ENCODE results near the gene PLA2G6. TPM values are rescaled to one million over a fixed set of nuclear protein-coding genes. Genes with fewer than 3 reads are reported as not detected.
"Not testable (repeated sequence)": the region's sequence is repeated elsewhere in the genome, so short reads cannot be mapped to it uniquely, and the experiment has no call there.

The PLA2G6 gene
- total RNA-seq, 2 experiments from 2014 or later = 41.1 to 71.4 TPM

- H3K36me3 Mint-ChIP-seq = peaks cover 9% of the 10 kb centered on the region
- ATAC-seq = no peak
- H3K4me1 Mint-ChIP-seq = peaks cover 12% of the 10 kb centered on the region
- no peak overlapping the region for H3K4me3 Mint-ChIP-seq
- CTCF ChIA-PET = no interaction called here
- no peak overlapping the region for H3K27ac Mint-ChIP-seq
- no peaks in the 10 kb centered on the region for H3K27me3 Mint-ChIP-seq
- DNase-seq = no peak
- no peaks in the 10 kb centered on the region for H3K9me3 Mint-ChIP-seq (ENCODE audit: low read depth)
Measured at GRCh38 chr22:38162881-38163843, 18.5 kb downstream of the PLA2G6 start.

- peaks cover 4% of the 10 kb centered on the region for H3K36me3 Mint-ChIP-seq
- H3K27ac Mint-ChIP-seq = no peak overlapping the region
- H3K27me3 Mint-ChIP-seq = no peaks in the 10 kb centered on the region
- CTCF ChIA-PET = no interaction called here
- H3K4me3 Mint-ChIP-seq = no peak overlapping the region
- no peak for DNase-seq
- H3K9me3 Mint-ChIP-seq (ENCODE audit: low read depth) = no peaks in the 10 kb centered on the region
- ATAC-seq = no peak
- H3K4me1 Mint-ChIP-seq = no peaks in the 10 kb centered on the region
Measured at GRCh38 chr22:38155703-38156102, 25.9 kb downstream of the PLA2G6 start.

DNA sequence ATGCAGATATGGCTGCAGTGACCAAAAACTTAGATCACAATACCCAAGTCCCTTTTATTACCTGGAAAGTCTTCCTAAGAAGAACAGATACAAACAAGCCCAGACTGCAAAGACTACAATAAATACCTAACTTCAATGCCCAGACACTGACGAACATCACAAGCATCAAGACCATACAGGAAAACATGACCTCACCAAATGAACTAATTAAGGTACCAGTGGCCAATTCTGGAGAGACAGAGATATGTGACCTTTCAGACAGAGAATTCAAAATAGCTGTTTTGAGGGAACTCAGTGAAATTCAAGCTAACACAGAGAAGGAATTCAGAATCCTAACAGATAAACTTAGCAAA lies 27.1 kb downstream of the PLA2G6 start:
- H3K36me3 Mint-ChIP-seq; ATAC-seq; H3K4me3 Mint-ChIP-seq; CTCF ChIA-PET; H3K4me1 Mint-ChIP-seq; H3K27ac Mint-ChIP-seq; DNase-seq; H3K27me3 Mint-ChIP-seq; H3K9me3 Mint-ChIP-seq (ENCODE audit: low read depth): not testable (repeated sequence)

- CTCF ChIA-PET = interaction anchor here (1.2 kb wide), 1 partner anchor 102 kb away, joined by 3 read pairs; no protein-coding TSS in a partner anchor
Measured at GRCh38 chr22:38153821-38154562, 27.6 kb downstream of the PLA2G6 start.

GRCh38 chr22:38151126-38151500 lies 30.5 kb downstream of the PLA2G6 start:
- DNase-seq (no peak), ATAC-seq (no peak)
- Mint-ChIP-seq H3K27ac (no peak overlapping the region), H3K4me3 (no peak overlapping the region), H3K9me3 (ENCODE audit: low read depth) (no peaks in the 10 kb centered on the region), H3K27me3 (no peaks in the 10 kb centered on the region), H3K36me3 (peaks cover 1% of the 10 kb centered on the region), H3K4me1 (peaks cover 2% of the 10 kb centered on the region)
- CTCF ChIA-PET = interaction anchor here (1.5 kb wide), 1 partner anchor 37 kb away, joined by 3 read pairs; no protein-coding TSS in a partner anchor

More at GRCh38 chr22:38153821-38154562, 27.6 kb downstream of the PLA2G6 start:
- no peak overlapping the region for H3K4me3 Mint-ChIP-seq
- no peak for ATAC-seq
- no peaks in the 10 kb centered on the region for H3K27me3 Mint-ChIP-seq
- no peak overlapping the region for H3K27ac Mint-ChIP-seq
- H3K36me3 Mint-ChIP-seq = peaks cover 1% of the 10 kb centered on the region
- no peak for DNase-seq
- no peaks in the 10 kb centered on the region for H3K4me1 Mint-ChIP-seq
- H3K9me3 Mint-ChIP-seq (ENCODE audit: low read depth) = no peaks in the 10 kb centered on the region

GRCh38 chr22:38148245-38148644 lies 33.4 kb downstream of the PLA2G6 start:
- CTCF ChIA-PET = no interaction called here

GRCh38 chr22:38146166-38146565 lies 35.5 kb downstream of the PLA2G6 start:
- not testable (repeated sequence) for H3K9me3 Mint-ChIP-seq (ENCODE audit: low read depth); H3K27ac Mint-ChIP-seq; H3K4me3 Mint-ChIP-seq; H3K27me3 Mint-ChIP-seq; H3K36me3 Mint-ChIP-seq; DNase-seq; ATAC-seq
- CTCF ChIA-PET = interaction anchor here (1.1 kb wide), 1 partner anchor 32 kb away, joined by 4 read pairs; no protein-coding TSS in a partner anchor
- H3K4me1 Mint-ChIP-seq = peaks cover 17% of the 10 kb centered on the region

More at GRCh38 chr22:38148245-38148644, 33.4 kb downstream of the PLA2G6 start:
- DNase-seq = no peak
- Mint-ChIP-seq H3K9me3 (ENCODE audit: low read depth) (peaks cover 3% of the 10 kb centered on the region), H3K27ac (no peak overlapping the region), H3K4me3 (no peak overlapping the region), H3K4me1 (peaks cover 12% of the 10 kb centered on the region), H3K36me3 (peaks cover 5% of the 10 kb centered on the region), H3K27me3 (no peaks in the 10 kb centered on the region)
- ATAC-seq = no peak

GRCh38 chr22:38144025-38144405 lies 37.6 kb downstream of the PLA2G6 start:
- H3K27ac Mint-ChIP-seq = peak overlapping the region; percentile 88
- H3K4me1 Mint-ChIP-seq = peaks cover 17% of the 10 kb centered on the region
- no peaks in the 10 kb centered on the region for H3K27me3 Mint-ChIP-seq
- peaks cover 3% of the 10 kb centered on the region for H3K9me3 Mint-ChIP-seq (ENCODE audit: low read depth)
- no peak for ATAC-seq
- peaks cover 8% of the 10 kb centered on the region for H3K36me3 Mint-ChIP-seq
- no peak overlapping the region for H3K4me3 Mint-ChIP-seq
- DNase-seq = no peak
- CTCF ChIA-PET = interaction anchor here (0.8 to 4.0 kb wide), 4 partner anchors 30 to 118 kb away, joined by 3 to 17 read pairs (median 3); no protein-coding TSS in a partner anchor

DNA sequence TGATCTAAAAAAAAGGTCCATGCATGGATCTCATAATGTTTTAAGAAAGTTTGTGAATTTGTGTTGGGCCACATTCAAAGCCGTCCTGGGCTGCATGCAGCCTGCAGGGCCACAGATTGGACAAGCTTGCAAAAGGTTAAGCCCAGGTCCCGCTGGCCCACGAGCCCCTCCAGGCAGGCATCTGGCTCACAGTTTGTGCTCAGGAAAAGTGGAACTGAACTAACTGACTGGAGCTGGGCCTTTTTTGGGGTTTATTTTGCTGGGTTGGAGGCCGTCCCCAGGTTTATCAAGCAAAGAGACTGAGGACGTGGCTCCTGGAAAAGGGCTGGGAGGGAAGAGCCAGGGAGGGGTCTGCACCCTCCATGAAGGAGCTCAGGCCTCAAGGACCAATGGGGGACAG lies 39.0 kb downstream of the PLA2G6 start:
- DNase-seq (no peak), ATAC-seq (no peak)
- Mint-ChIP-seq H3K9me3 (ENCODE audit: low read depth) (peaks cover 3% of the 10 kb centered on the region), H3K27me3 (no peaks in the 10 kb centered on the region), H3K27ac (peak overlapping the region; percentile 88), H3K4me1 (peaks cover 16% of the 10 kb centered on the region), H3K4me3 (no peak overlapping the region), H3K36me3 (peaks cover 9% of the 10 kb centered on the region)
- CTCF ChIA-PET = interaction anchor here (1.2 to 4.0 kb wide), 4 partner anchors 28 to 120 kb away, joined by 3 to 17 read pairs (median 4); no protein-coding TSS in a partner anchor

- peaks cover 9% of the 10 kb centered on the region for H3K36me3 Mint-ChIP-seq
- DNase-seq = no peak
- ATAC-seq = no peak
- H3K27me3 Mint-ChIP-seq = no peaks in the 10 kb centered on the region
- CTCF ChIA-PET = interaction anchor here (1.2 to 4.0 kb wide), 3 partner anchors 27 to 89 kb away, joined by 3 to 17 read pairs (median 4); no protein-coding TSS in a partner anchor
- peaks cover 16% of the 10 kb centered on the region for H3K4me1 Mint-ChIP-seq
- no peak overlapping the region for H3K27ac Mint-ChIP-seq
- no peak overlapping the region for H3K4me3 Mint-ChIP-seq
- H3K9me3 Mint-ChIP-seq (ENCODE audit: low read depth) = peaks cover 3% of the 10 kb centered on the region
Measured at GRCh38 chr22:38141217-38141973, 40.2 kb downstream of the PLA2G6 start.

DNA sequence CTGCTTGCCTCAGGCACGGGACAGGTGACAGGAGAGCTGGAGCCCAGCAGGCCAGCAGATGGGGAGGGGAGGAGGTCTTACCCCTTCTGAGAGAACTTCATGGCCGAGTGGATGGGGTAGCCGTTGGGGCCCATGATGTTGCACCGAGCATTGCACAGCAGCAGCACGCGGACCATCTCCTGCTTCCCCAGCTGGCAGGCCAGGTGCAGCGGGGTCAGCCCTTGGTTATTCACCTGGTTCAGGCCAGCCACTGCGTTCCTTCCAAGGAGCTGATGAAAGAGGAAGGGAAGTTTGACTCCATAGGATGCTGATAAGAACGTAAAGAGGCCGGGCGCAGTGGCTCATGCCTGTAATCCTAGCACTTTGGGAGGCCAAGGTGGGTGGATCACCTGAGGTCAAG lies 41.7 kb downstream of the PLA2G6 start:
- no peak for DNase-seq
- CTCF ChIA-PET = interaction anchor here (0.5 kb wide), 1 partner anchor 42 kb away, joined by 4 read pairs; no protein-coding TSS in a partner anchor
- H3K27me3 Mint-ChIP-seq = no peaks in the 10 kb centered on the region

DNA sequence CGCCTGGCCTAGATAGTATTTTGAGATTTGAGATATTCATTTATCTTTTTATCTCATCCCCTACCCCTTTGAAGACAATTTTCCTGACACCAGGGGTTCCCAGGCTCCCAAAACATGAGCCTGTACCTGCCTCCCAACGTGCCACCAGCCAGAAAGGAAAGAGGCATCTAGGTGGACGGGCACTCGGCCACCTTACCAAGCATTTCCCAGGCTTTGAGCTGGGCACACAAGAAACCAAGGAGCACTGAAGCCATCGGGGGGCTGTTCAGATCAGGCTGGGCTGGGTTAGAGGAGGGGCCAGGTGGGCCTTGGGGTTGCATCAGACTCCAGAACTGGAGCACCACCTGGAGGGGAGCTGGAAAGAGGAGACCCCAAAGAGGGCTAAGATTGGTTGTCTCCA lies 42.7 kb downstream of the PLA2G6 start:
- CTCF ChIA-PET = interaction anchor here (1.9 kb wide), 1 partner anchor 25 kb away, joined by 6 read pairs; no protein-coding TSS in a partner anchor
- Mint-ChIP-seq H3K9me3 (ENCODE audit: low read depth) (peaks cover 3% of the 10 kb centered on the region), H3K27ac (no peak overlapping the region), H3K36me3 (peaks cover 9% of the 10 kb centered on the region), H3K4me1 (peaks cover 17% of the 10 kb centered on the region), H3K4me3 (no peak overlapping the region), H3K27me3 (no peaks in the 10 kb centered on the region)
- ATAC-seq (no peak), DNase-seq (no peak)

More for the DNA sequence above, 41.7 kb downstream of the PLA2G6 start:
- H3K4me3 Mint-ChIP-seq = no peak overlapping the region
- H3K4me1 Mint-ChIP-seq = peaks cover 20% of the 10 kb centered on the region
- no peak overlapping the region for H3K27ac Mint-ChIP-seq
- peaks cover 9% of the 10 kb centered on the region for H3K36me3 Mint-ChIP-seq
- H3K9me3 Mint-ChIP-seq (ENCODE audit: low read depth) = peaks cover 3% of the 10 kb centered on the region
- no peak for ATAC-seq

Measured in activated CD8-positive, alpha-beta memory T cell treated with anti-CD3 and anti-CD28 coated beads, Interleukin-2, amount 10 ng/mL, durations not matched to agents 7 days and 5 days (primary cell).